HepG2 (cell line): ENCODE data around the gene DOK4. TPM values are rescaled to one million over a fixed set of nuclear protein-coding genes. Genes with fewer than 3 reads are reported as not detected.

Source experiments
- ATAC-seq: fragments of 200-7000 bp; cut with Tn5 transposase; 3 replicates; pipeline ENCODE4 v1.9.1; 2020; ENCODE audit warnings: mild to moderate bottlenecking, moderate library complexity
- BruUV-seq: library from RNA; stranded (reverse); fragments of 400-500 nt; replicated peaks from 2 replicates; lab custom pipeline; 2021; lab: Mats Ljungman, UMichigan
- CTCF ChIA-PET: fragments of 300-600 bp; formaldehyde crosslinking; extraction: SDS; loops from one replicate; lab custom pipeline; 2021; ENCODE audit warnings: low total read pairs, inconsistent platforms, low intra/inter-chr PET ratio; lab: Yijun Ruan, JAX
- POLR2A ChIA-PET: fragments of 350-600 bp; sonication (Branson Sonifier 250); formaldehyde crosslinking; loops from one replicate; lab custom pipeline; 2020; ENCODE audit warnings: antibody characterized with exemption, inconsistent platforms; lab: Yijun Ruan, JAX
- DNase-seq: peaks from one replicate; pipeline ENCODE4 v3.0.0-alpha.2; 2015; ENCODE audit warnings: low spot score
- FAIRE-seq: peaks from 3 replicates; lab custom pipeline; 2011; peaks lifted over from hg19 to GRCh38; lab: Jason Lieb, UNC
- H2AFZ ChIP-seq: one replicate; pipeline ENCODE4 v1.6.1; 2011; ENCODE audit warnings: low read length, inconsistent platforms
- H3K27ac ChIP-seq: fragments of 300-600 bp; 3 replicates; pipeline ENCODE4 v1.8.0; 2011; ENCODE audit warnings: mixed run types, mild to moderate bottlenecking, mixed read lengths, low read length, inconsistent platforms; ENCODE audit not compliant: insufficient read depth; ENCODE audit errors: extremely low read length
- H3K27me3 ChIP-seq, 2 experiments: fragments of 200-600 bp in 1 of 2; 2 replicates in 1 of 2; 3 replicates in 1 of 2; pipeline versions ENCODE4 v1.6.0 to v1.8.0; 2011; ENCODE audit warnings: low read length in 2 of 2, mild to moderate bottlenecking in 2 of 2, moderate library complexity in 2 of 2, inconsistent platforms in 1 of 2; ENCODE audit not compliant: insufficient read depth in 2 of 2, control insufficient read depth in 1 of 2
- H3K36me3 ChIP-seq, 2 experiments: fragments of 200-600 bp in 1 of 2; replicated peaks in 1 of 2; 2 replicates in 1 of 2; 3 replicates in 1 of 2; pipeline versions ENCODE4 v1.5.1 to v1.8.0; 2011; ENCODE audit warnings: low read length in 2 of 2, inconsistent platforms in 1 of 2; ENCODE audit not compliant: insufficient read depth in 2 of 2, control insufficient read depth in 1 of 2
- H3K4me1 ChIP-seq: 2 replicates; pipeline ENCODE4 v1.5.1; 2012; ENCODE audit warnings: low read length, inconsistent platforms; ENCODE audit not compliant: insufficient read depth
- H3K4me2 ChIP-seq: 2 replicates; pipeline ENCODE4 v1.6.0; 2011; ENCODE audit warnings: low read depth, low read length, inconsistent platforms
- H3K4me3 ChIP-seq, 3 experiments: fragments of 200-600 bp in 1 of 3; sonication (generic), shearing (Covaris generic) in 1 of 3; replicated peaks in 1 of 3; 2 replicates each; pipeline ENCODE4 v1.5.1; 2011 to 2016; ENCODE audit warnings: low read length in 3 of 3, inconsistent platforms in 2 of 3, low read depth in 2 of 3, mild to moderate bottlenecking in 2 of 3, control low read depth in 1 of 3, mixed read lengths in 1 of 3; ENCODE audit not compliant: insufficient read depth in 1 of 3
- H3K79me2 ChIP-seq: one replicate; pipeline ENCODE4 v1.6.1; 2011; ENCODE audit warnings: low read length, inconsistent platforms; ENCODE audit not compliant: insufficient read depth
- H3K9ac ChIP-seq: 2 replicates; pipeline ENCODE4 v1.6.0; 2011; ENCODE audit warnings: mild to moderate bottlenecking, low read depth, low read length, inconsistent platforms; ENCODE audit not compliant: insufficient read depth
- H3K9me3 ChIP-seq: 2 replicates; pipeline ENCODE4 v1.5.1; 2012; ENCODE audit warnings: mild to moderate bottlenecking, low read length
- H4K20me1 ChIP-seq: 2 replicates; pipeline ENCODE4 v1.6.0; 2011; ENCODE audit warnings: inconsistent platforms, mild to moderate bottlenecking, low read length, moderate library complexity; ENCODE audit not compliant: insufficient read depth
- PHF21A ChIP-seq: sonication (generic); formaldehyde crosslinking; IDR thresholded peaks from 2 replicates; pipeline ENCODE4 v1.5.0; 2020; ENCODE audit warnings: mild to moderate bottlenecking, missing genetic modification reagents
- POLR2AphosphoS5 ChIP-seq: IDR thresholded peaks from 2 replicates; pipeline ENCODE4 v1.6.1; 2012; ENCODE audit warnings: low read depth, low read length
- SAFB2 ChIP-seq: sonication (generic); formaldehyde crosslinking; IDR thresholded peaks from 2 replicates; pipeline ENCODE4 v1.5.1; 2020; ENCODE audit warnings: missing genetic modification reagents, low read depth, mild to moderate bottlenecking, borderline replicate concordance
- SMAD9 ChIP-seq: sonication (generic); formaldehyde crosslinking; IDR thresholded peaks from 2 replicates; pipeline ENCODE4 v1.5.1; 2020; ENCODE audit warnings: mild to moderate bottlenecking, missing genetic modification reagents
- TEAD2 ChIP-seq: sonication (generic); formaldehyde crosslinking; IDR thresholded peaks from 2 replicates; pipeline ENCODE4 v1.9.0; 2021; ENCODE audit warnings: missing genetic modification reagents
- ZNF44 ChIP-seq: sonication (generic); formaldehyde crosslinking; IDR thresholded peaks from 2 replicates; pipeline ENCODE4 v1.5.1; 2020; ENCODE audit warnings: mild to moderate bottlenecking, missing genetic modification reagents
- ZNF558 ChIP-seq: sonication (generic); formaldehyde crosslinking; IDR thresholded peaks from 2 replicates; pipeline ENCODE4 v1.9.0; 2022; ENCODE audit warnings: mild to moderate bottlenecking, missing genetic modification reagents, borderline replicate concordance
- ZNF768 ChIP-seq: sonication (generic); formaldehyde crosslinking; IDR thresholded peaks from 2 replicates; pipeline ENCODE4 v1.4.0; 2020; ENCODE audit warnings: missing genetic modification reagents
- ZZZ3 ChIP-seq: sonication (generic); formaldehyde crosslinking; IDR thresholded peaks from 2 replicates; pipeline ENCODE4 v1.4.0; 2020; ENCODE audit warnings: missing genetic modification reagents, mild to moderate bottlenecking, borderline replicate concordance
- WGBS: methylation state at CpG from one replicate; pipeline ENCODE4 v1.1.6; 2017; ENCODE audit warnings: low lambda C conversion rate; 5-methylcytosine and 5-hydroxymethylcytosine counted together
- in situ Hi-C: cut with HindIII; loops from 2 replicates; pipeline ENCODE4 v1.10.0; 2017; ENCODE audit warnings: low pct_unique_long_range_greater_than_20kb; ENCODE audit not compliant: extremely low pct_ligation_motif_present
- intact Hi-C: fragments of 100-400 bp; cut with micrococcal nuclease; formaldehyde crosslinking; loops from one replicate; pipeline ENCODE4 v1.10.0; 2022; ENCODE audit not compliant: unreplicated experiment
- polyA plus RNA-seq, 8 experiments: library from polyadenylated mRNA; depleted of rRNA in 3 of 8; stranded (reverse) in 7 of 8; unstranded in 1 of 8; fragments of >200 nt; fragmentation: Illumina TruSeq in 4 of 8; extraction: Trizol in 4 of 8; gene quantifications; 2 replicates each; pipeline versions ENCODE4 v1.2.1 to v1.2.3, GENCODE V29; 2011 to 2016; ENCODE audit warnings: low read depth in 4 of 8, missing spikeins in 1 of 8, mixed read lengths in 1 of 8; ENCODE audit not compliant: insufficient read depth in 1 of 8
- total RNA-seq, 5 experiments: library from RNA; depleted of rRNA; stranded (reverse); fragments of >200 nt; fragmentation: Illumina TruSeq; extraction: Trizol; gene quantifications; 2 replicates each; pipeline ENCODE4 v1.2.3, GENCODE V29; 2016; ENCODE audit warnings: low read depth in 1 of 5

DOK4 gene
- total and polyA plus RNA-seq, 2 of the 13 experiments (the other 11 are each of a cell fraction or from before 2014, with no cell fraction given) = 52.7 to 70.0 TPM

GRCh38 chr16:57526498-57526897 is 40.2 kb upstream of the DOK4 start:
- no peak for FAIRE-seq
- intact Hi-C loops (no loop called here), in situ Hi-C loops (no loop called here)
- Histone ChIP-seq H2AFZ (no peak overlapping the region), H3K4me3 (no peak overlapping the region), H3K9ac (no peak overlapping the region), H3K4me2 (peak overlapping the region; percentile 36; the same call in 1 of the 2 replicates), H3K79me2 (no peaks in the 10 kb centered on the region), H3K9me3 (no peaks in the 10 kb centered on the region), H4K20me1 (no peaks in the 10 kb centered on the region), H3K4me1 (peaks cover 32% of the 10 kb centered on the region), H3K36me3 (no peaks in the 10 kb centered on the region), H3K27me3 (no peaks in the 10 kb centered on the region), H3K27ac (no peak overlapping the region)
- ATAC-seq = no peak
- ChIA-PET POLR2A (interaction anchor here (1.5 kb wide), 2 partner anchors 10 to 79 kb away, joined by 3 to 6 read pairs; partner anchors contain the start of genes CCDC102A, CIAPIN1 and COQ9), CTCF (no interaction called here)
- no TSS peak for BruUV-seq
- 59% methylated on average over 6 of the region's 6 CpGs for WGBS
- no peak for DNase-seq
- TF ChIP-seq POLR2AphosphoS5 (no peak), ZNF558 (CRISPR knock-in tag) (no peak), PHF21A (CRISPR knock-in tag) (no peak), TEAD2 (CRISPR knock-in tag) (no peak), ZNF44 (no peak), SAFB2 (CRISPR knock-in tag) (no peak), SMAD9 (CRISPR knock-in tag) (no peak)

GRCh38 chr16:57525761-57526160 is 39.5 kb upstream of the DOK4 start:
- CTCF ChIA-PET = no interaction called here
- no peaks in the 10 kb centered on the region for H4K20me1 ChIP-seq
- in situ Hi-C loops = no loop called here
- H3K79me2 ChIP-seq = no peaks in the 10 kb centered on the region
- no peaks in the 10 kb centered on the region for H3K36me3 ChIP-seq
- ATAC-seq (no peak), FAIRE-seq (no peak), DNase-seq (no peak)
- 70% methylated on average over 17 of the region's 18 CpGs for WGBS
- H3K27me3 ChIP-seq = no peaks in the 10 kb centered on the region
- no peak overlapping the region for H3K27ac ChIP-seq
- no peak overlapping the region for H3K4me2 ChIP-seq
- H3K9me3 ChIP-seq = no peaks in the 10 kb centered on the region
- TF ChIP-seq ZNF768 (peak; percentile 28; the same call in 1 of the 2 replicates), ZZZ3 (CRISPR knock-in tag) (no peak)
- no peak overlapping the region for H2AFZ ChIP-seq
- intact Hi-C loops = no loop called here
- H3K4me1 ChIP-seq = peaks cover 25% of the 10 kb centered on the region
- H3K4me3 ChIP-seq = no peak overlapping the region
- no peak overlapping the region for H3K9ac ChIP-seq
- no TSS peak for BruUV-seq
- POLR2A ChIA-PET = interaction anchor here (1.5 kb wide), 1 partner anchor 11 kb away, joined by 3 read pairs; the partner anchor contains the start of gene CCDC102A
